GM12878 (cell line): ENCODE results near the gene CAPRIN2. TPM values are rescaled to one million over a fixed set of nuclear protein-coding genes. Genes with fewer than 3 reads are reported as not detected.

Experiments
- ATAC-seq: fragments of 200-7000 bp; cut with Tn5 transposase; 3 replicates; pipeline ENCODE4 v1.9.1; 2020; ENCODE audit warnings: mild to moderate bottlenecking, moderate library complexity
- BruUV-seq: library from RNA; stranded (reverse); fragments of 400-500 nt; replicated peaks from 2 replicates; lab custom pipeline; 2021; lab: Mats Ljungman, UMichigan
- CTCF ChIA-PET: fragments of 300-600 bp; sonication (Branson Sonifier 250); formaldehyde crosslinking; extraction: SDS; loops from one replicate; lab custom pipeline; 2021; ENCODE audit warnings: inconsistent platforms; lab: Yijun Ruan, JAX
- POLR2A ChIA-PET: fragments of 350-600 bp; formaldehyde crosslinking; extraction: SDS; loops from one replicate; lab custom pipeline; 2021; ENCODE audit warnings: inconsistent platforms; lab: Charles Lee
- RAD21 ChIA-PET: fragments of 300-600 bp; sonication (Branson Sonifier 250); formaldehyde crosslinking; loops from one replicate; lab custom pipeline; 2023; ENCODE audit warnings: antibody characterized with exemption; ENCODE audit not compliant: unreplicated experiment; lab: Charles Lee
- SMC1A ChIA-PET: fragments of 300-600 bp; sonication (Branson Sonifier 250); formaldehyde crosslinking; loops from one replicate; lab custom pipeline; 2023; ENCODE audit not compliant: unreplicated experiment, uncharacterized antibody; lab: Charles Lee
- DNase-seq: peaks from one replicate; pipeline ENCODE4 v3.0.0-alpha.2; 2011; ENCODE audit warnings: low read depth, low spot score
- FAIRE-seq: peaks from 3 replicates; lab custom pipeline; 2011; peaks lifted over from hg19 to GRCh38; lab: Jason Lieb, UNC
- H2AFZ ChIP-seq: 2 replicates; pipeline ENCODE4 v1.6.0; 2011; ENCODE audit warnings: low read depth, low read length, control low read depth; ENCODE audit not compliant: control insufficient read depth
- H3K27ac ChIP-seq: 2 replicates; pipeline ENCODE4 v1.5.1; 2011; ENCODE audit warnings: control low read depth; ENCODE audit not compliant: control insufficient read depth, insufficient read depth
- H3K27me3 ChIP-seq, 2 experiments: replicated peaks in 1 of 2; 2 replicates each; pipeline versions ENCODE4 v1.6.0 to v1.6.1; 2011; ENCODE audit warnings: low read length in 1 of 2; ENCODE audit not compliant: control insufficient read depth in 2 of 2, insufficient read depth in 2 of 2
- H3K36me3 ChIP-seq, 2 experiments: 2 replicates each; pipeline ENCODE4 v1.5.1; 2011; ENCODE audit warnings: low read length in 1 of 2; ENCODE audit not compliant: control insufficient read depth in 2 of 2, insufficient read depth in 2 of 2
- H3K4me1 ChIP-seq: 2 replicates; pipeline ENCODE4 v1.6.1; 2011; ENCODE audit warnings: mild to moderate bottlenecking, low read length, moderate library complexity, mixed read lengths; ENCODE audit not compliant: control insufficient read depth, insufficient read depth
- H3K4me2 ChIP-seq: 2 replicates; pipeline ENCODE4 v1.6.0; 2011; ENCODE audit warnings: control low read depth; ENCODE audit not compliant: control insufficient read depth, insufficient read depth
- H3K4me3 ChIP-seq: fragments of 200-600 bp; sonication (generic); 2 replicates; pipeline ENCODE4 v1.5.1; 2016
- H3K79me2 ChIP-seq: 2 replicates; pipeline ENCODE4 v1.6.0; 2011; ENCODE audit warnings: low read length; ENCODE audit not compliant: control insufficient read depth, insufficient read depth
- H3K9ac ChIP-seq: 2 replicates; pipeline ENCODE4 v1.8.0; 2011; ENCODE audit warnings: low read length, control low read depth, mixed read lengths; ENCODE audit not compliant: control insufficient read depth, insufficient read depth
- H3K9me3 ChIP-seq: replicated peaks from 3 replicates; pipeline ENCODE4 v1.5.1; 2011; ENCODE audit warnings: mild to moderate bottlenecking, low read length; ENCODE audit not compliant: control insufficient read depth, insufficient read depth
- H4K20me1 ChIP-seq: 2 replicates; pipeline ENCODE4 v1.6.0; 2011; ENCODE audit not compliant: control insufficient read depth, insufficient read depth
- BRCA1 ChIP-seq: IDR thresholded peaks from 2 replicates; pipeline ENCODE4 v1.6.1; 2011; ENCODE audit warnings: low read depth, low read length, improper control_type of control experiment
- KAT2A ChIP-seq: conservative IDR thresholded peaks from 2 replicates; pipeline ENCODE4 v1.6.1; 2011; ENCODE audit warnings: low read depth, low read length; ENCODE audit not compliant: control insufficient read depth
- KDM1A ChIP-seq: fragments of 200-600 bp; sonication (generic); IDR thresholded peaks from 2 replicates; pipeline ENCODE4 v1.6.1; 2016; ENCODE audit warnings: borderline replicate concordance
- KLF5 ChIP-seq: fragments of 450-650 bp; IDR thresholded peaks from 2 replicates; pipeline ENCODE4 v1.6.1; 2014; ENCODE audit warnings: mild to moderate bottlenecking; ENCODE audit not compliant: partially characterized antibody
- TBL1XR1 ChIP-seq: IDR thresholded peaks from 2 replicates; pipeline ENCODE4 v1.6.1; 2012; ENCODE audit warnings: low read depth, low read length, improper control_type of control experiment
- WGBS: methylation state at CpG from one replicate; pipeline ENCODE4 v1.1.6; 2016; ENCODE audit warnings: low lambda C conversion rate; ENCODE audit not compliant: insufficient replicate concordance, insufficient coverage; ENCODE audit errors: missing lambda C conversion rate; 5-methylcytosine and 5-hydroxymethylcytosine counted together
- in situ Hi-C: fragments of 300-500 bp; cut with MboI; formaldehyde crosslinking; loops from 9 replicates; pipeline ENCODE4 v1.14.3; 2018; ENCODE audit warnings: mixed read lengths
- intact Hi-C: fragments of 100-400 bp; cut with micrococcal nuclease; formaldehyde crosslinking; loops from one replicate; pipeline ENCODE4 v1.14.2; 2022; ENCODE audit not compliant: unreplicated experiment
- polyA plus RNA-seq, 11 experiments: library from polyadenylated mRNA; depleted of rRNA in 4 of 11; unstranded in 6 of 11; stranded (reverse) in 5 of 11; fragments of >200 nt; fragmentation: Nextera tagmentation in 4 of 11; fragmentation: Illumina TruSeq in 1 of 11; extraction: Ambion mirVana in 4 of 11; extraction: Trizol in 1 of 11; gene quantifications; 1 replicate in 1 of 11; 2 replicates in 10 of 11; pipeline versions ENCODE4 v1.2.1 to v1.2.3, GENCODE V29; 2011 to 2016; ENCODE audit warnings: inconsistent platforms in 2 of 11, missing spikeins in 2 of 11, low read depth in 1 of 11
- total RNA-seq, 4 experiments: library from RNA; depleted of rRNA in 3 of 4; stranded (reverse); fragments of >200 nt in 3 of 4; fragmentation: Illumina TruSeq in 1 of 4; extraction: Trizol in 1 of 4; gene quantifications; 2 replicates each; pipeline versions ENCODE4 v1.2.1 to v1.2.3, GENCODE V29; 2013 to 2021
- TF ChIP-seq, protein P1 (sequence below): fragments of 450-650 bp; IDR thresholded peaks from 2 replicates; pipeline ENCODE4 v1.6.1; 2016; ENCODE audit warnings: mild to moderate bottlenecking, moderate library complexity, borderline replicate concordance
- TF ChIP-seq, protein P2 (sequence below): fragments of 450-650 bp; IDR thresholded peaks from 2 replicates; pipeline ENCODE4 v1.6.1; 2016; ENCODE audit warnings: mild to moderate bottlenecking

CAPRIN2 gene
- total and polyA plus RNA-seq, 10 of the 15 experiments (the other 5 are each of a cell fraction or from before 2014, with no cell fraction given), result 1.2 to 13.6 (median 8.2) TPM

DNA sequence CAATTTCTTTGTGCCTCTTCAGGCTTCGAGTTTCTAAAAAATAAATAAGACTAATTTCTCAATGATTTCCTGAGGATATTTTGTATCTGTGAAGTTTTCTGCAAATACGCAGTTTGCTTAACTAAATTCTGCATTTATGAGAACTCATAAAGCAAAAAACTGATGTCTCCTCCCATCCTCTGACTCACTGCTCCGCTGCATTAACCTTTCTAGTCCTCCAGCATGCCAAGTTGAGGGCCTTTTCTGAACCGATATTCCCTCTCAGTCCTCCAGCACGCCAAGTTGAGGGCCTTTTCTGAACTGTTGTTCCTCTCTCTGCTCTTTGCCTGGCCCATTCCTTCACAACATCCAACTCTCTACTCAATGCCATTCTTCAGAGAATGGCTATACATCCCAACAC, 62.3 kb downstream of the CAPRIN2 start:
- H3K4me3 ChIP-seq, result no peak overlapping the region
- ChIA-PET SMC1A (interaction anchor here (1.1 to 1.2 kb wide), 2 partner anchors 63 to 115 kb away, joined by 3 read pairs; no protein-coding TSS in a partner anchor), POLR2A (no interaction called here), CTCF (interaction anchor here (1.2 kb wide), 1 partner anchor 62 kb away, joined by 3 read pairs; no protein-coding TSS in a partner anchor)
- no peaks in the 10 kb centered on the region for H4K20me1 ChIP-seq
- no peak overlapping the region for H3K27ac ChIP-seq
- no peaks in the 10 kb centered on the region for H3K9me3 ChIP-seq
- DNase-seq (no peak), FAIRE-seq (no peak)
- 98% methylated on average over 5 of the region's 5 CpGs for WGBS
- peaks cover 8% of the 10 kb centered on the region for H3K4me1 ChIP-seq
- intact Hi-C loops, result no loop called here
- in situ Hi-C loops, result no loop called here
- no peak overlapping the region for H2AFZ ChIP-seq
- no peak overlapping the region for H3K9ac ChIP-seq
- no peak for TF ChIP-seq KAT2A
- no peak for TF ChIP-seq TBL1XR1
- no peak for TF ChIP-seq KLF5
- no peak for TF ChIP-seq KDM1A
- TF ChIP-seq, protein P1, sequence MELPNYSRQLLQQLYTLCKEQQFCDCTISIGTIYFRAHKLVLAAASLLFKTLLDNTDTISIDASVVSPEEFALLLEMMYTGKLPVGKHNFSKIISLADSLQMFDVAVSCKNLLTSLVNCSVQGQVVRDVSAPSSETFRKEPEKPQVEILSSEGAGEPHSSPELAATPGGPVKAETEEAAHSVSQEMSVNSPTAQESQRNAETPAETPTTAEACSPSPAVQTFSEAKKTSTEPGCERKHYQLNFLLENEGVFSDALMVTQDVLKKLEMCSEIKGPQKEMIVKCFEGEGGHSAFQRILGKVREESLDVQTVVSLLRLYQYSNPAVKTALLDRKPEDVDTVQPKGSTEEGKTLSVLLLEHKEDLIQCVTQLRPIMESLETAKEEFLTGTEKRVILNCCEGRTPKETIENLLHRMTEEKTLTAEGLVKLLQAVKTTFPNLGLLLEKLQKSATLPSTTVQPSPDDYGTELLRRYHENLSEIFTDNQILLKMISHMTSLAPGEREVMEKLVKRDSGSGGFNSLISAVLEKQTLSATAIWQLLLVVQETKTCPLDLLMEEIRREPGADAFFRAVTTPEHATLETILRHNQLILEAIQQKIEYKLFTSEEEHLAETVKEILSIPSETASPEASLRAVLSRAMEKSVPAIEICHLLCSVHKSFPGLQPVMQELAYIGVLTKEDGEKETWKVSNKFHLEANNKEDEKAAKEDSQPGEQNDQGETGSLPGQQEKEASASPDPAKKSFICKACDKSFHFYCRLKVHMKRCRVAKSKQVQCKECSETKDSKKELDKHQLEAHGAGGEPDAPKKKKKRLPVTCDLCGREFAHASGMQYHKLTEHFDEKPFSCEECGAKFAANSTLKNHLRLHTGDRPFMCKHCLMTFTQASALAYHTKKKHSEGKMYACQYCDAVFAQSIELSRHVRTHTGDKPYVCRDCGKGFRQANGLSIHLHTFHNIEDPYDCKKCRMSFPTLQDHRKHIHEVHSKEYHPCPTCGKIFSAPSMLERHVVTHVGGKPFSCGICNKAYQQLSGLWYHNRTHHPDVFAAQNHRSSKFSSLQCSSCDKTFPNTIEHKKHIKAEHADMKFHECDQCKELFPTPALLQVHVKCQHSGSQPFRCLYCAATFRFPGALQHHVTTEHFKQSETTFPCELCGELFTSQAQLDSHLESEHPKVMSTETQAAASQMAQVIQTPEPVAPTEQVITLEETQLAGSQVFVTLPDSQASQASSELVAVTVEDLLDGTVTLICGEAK, result no peak
- TF ChIP-seq BRCA1, result no peak
- TF ChIP-seq, protein P2, sequence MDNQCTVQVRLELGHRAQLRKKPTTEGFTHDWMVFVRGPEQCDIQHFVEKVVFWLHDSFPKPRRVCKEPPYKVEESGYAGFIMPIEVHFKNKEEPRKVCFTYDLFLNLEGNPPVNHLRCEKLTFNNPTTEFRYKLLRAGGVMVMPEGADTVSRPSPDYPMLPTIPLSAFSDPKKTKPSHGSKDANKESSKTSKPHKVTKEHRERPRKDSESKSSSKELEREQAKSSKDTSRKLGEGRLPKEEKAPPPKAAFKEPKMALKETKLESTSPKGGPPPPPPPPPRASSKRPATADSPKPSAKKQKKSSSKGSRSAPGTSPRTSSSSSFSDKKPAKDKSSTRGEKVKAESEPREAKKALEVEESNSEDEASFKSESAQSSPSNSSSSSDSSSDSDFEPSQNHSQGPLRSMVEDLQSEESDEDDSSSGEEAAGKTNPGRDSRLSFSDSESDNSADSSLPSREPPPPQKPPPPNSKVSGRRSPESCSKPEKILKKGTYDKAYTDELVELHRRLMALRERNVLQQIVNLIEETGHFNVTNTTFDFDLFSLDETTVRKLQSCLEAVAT, result no peak
- TF ChIP-seq, all 136 proteins: peak for 0
- no peak for ATAC-seq
- H3K4me2 ChIP-seq, result no peak overlapping the region
- H3K79me2 ChIP-seq, result peaks cover 29% of the 10 kb centered on the region
- no peaks in the 10 kb centered on the region for H3K27me3 ChIP-seq
- RAD21 ChIA-PET, result no interaction called here
- BruUV-seq, result no TSS peak
- no peaks in the 10 kb centered on the region for H3K36me3 ChIP-seq
